Fibroblast of upper back skin (primary cell): ENCODE measurements around the gene NOL4L.
A peak's percentile ranks its signal among the peaks of the same experiment; 100 is the strongest.

ENCODE experiments used
- DNase-seq: peaks from one replicate; pipeline ENCODE4 v3.0.0-alpha.2; 2013

NOL4L gene

GRCh38 chr20:32559753-32560380, 25.3 kb downstream of the NOL4L start:
- no peak for DNase-seq

- DNase-seq: no peak
Measured at GRCh38 chr20:32559205-32559752, 25.9 kb downstream of the NOL4L start.

GRCh38 chr20:32558526-32558925, 26.6 kb downstream of the NOL4L start:
- no peak for DNase-seq

GRCh38 chr20:32557319-32557718, 27.8 kb downstream of the NOL4L start:
- no peak for DNase-seq

GRCh38 chr20:32556312-32557184, 28.6 kb downstream of the NOL4L start:
- no peak for DNase-seq

- no peak for DNase-seq
Measured at GRCh38 chr20:32555584-32555983, 29.5 kb downstream of the NOL4L start.

GRCh38 chr20:32554965-32555289, 30.2 kb downstream of the NOL4L start:
- no peak for DNase-seq

GRCh38 chr20:32553618-32554017, 31.5 kb downstream of the NOL4L start:
- no peak for DNase-seq

GRCh38 chr20:32551693-32552092, 33.4 kb downstream of the NOL4L start:
- DNase-seq: no peak

- no peak for DNase-seq
Measured at GRCh38 chr20:32549842-32550241, 35.3 kb downstream of the NOL4L start.

- no peak for DNase-seq
Measured at GRCh38 chr20:32547753-32548034, 37.4 kb downstream of the NOL4L start.

- no peak for DNase-seq
Measured at GRCh38 chr20:32546918-32547752, 38.0 kb downstream of the NOL4L start.

- DNase-seq: peak; percentile 69
Measured at GRCh38 chr20:32544893-32545840, 40.0 kb downstream of the NOL4L start.

GRCh38 chr20:32544260-32544722, 40.8 kb downstream of the NOL4L start:
- DNase-seq: no peak

GRCh38 chr20:32543570-32544259, 41.4 kb downstream of the NOL4L start:
- no peak for DNase-seq

GRCh38 chr20:32542259-32542615, 42.9 kb downstream of the NOL4L start:
- no peak for DNase-seq

- DNase-seq: no peak
Measured at GRCh38 chr20:32541323-32542258, 43.5 kb downstream of the NOL4L start.

- no peak for DNase-seq
Measured at GRCh38 chr20:32539817-32540675, 45.1 kb downstream of the NOL4L start.

GRCh38 chr20:32539026-32539816, 45.9 kb downstream of the NOL4L start:
- no peak for DNase-seq
